Activated CD4-positive, CD25-positive, alpha-beta regulatory T cell treated with anti-CD3 and anti-CD28 coated beads, Interleukin-2, amount 50 U/mL, for 24 hours (primary cell): ENCODE data around the gene PXDN.
"Not testable (repeated sequence)": the region's sequence is repeated elsewhere in the genome, so short reads cannot be mapped to it uniquely, and the experiment has no call there.

Source experiments
- ATAC-seq, 2 donors: fragments of 150-1000 bp; cut with Tn5 transposase; one replicate each; pipeline ENCODE4 v1.10.0; 2021; ENCODE audit warnings: mild to moderate bottlenecking in 1 of 2, moderate library complexity in 1 of 2

PXDN gene

GRCh38 chr2:1701556-1702185 lies 42.6 kb downstream of the PXDN start:
- no peak for ATAC-seq

- ATAC-seq: no peak
These were observed 43.3 kb downstream of the PXDN start for GRCh38 chr2:1701020-1701419.

- not testable (repeated sequence) for ATAC-seq
These were observed 43.9 kb downstream of the PXDN start for GRCh38 chr2:1700427-1700826.

GRCh38 chr2:1698188-1698945 lies 45.9 kb downstream of the PXDN start:
- ATAC-seq: no peak

GRCh38 chr2:1697601-1698000 lies 46.7 kb downstream of the PXDN start:
- ATAC-seq: no peak

GRCh38 chr2:1696472-1696871 lies 47.8 kb downstream of the PXDN start:
- ATAC-seq: no peak

- ATAC-seq: no peak
These were observed 49.7 kb downstream of the PXDN start for GRCh38 chr2:1694371-1695271.

GRCh38 chr2:1693723-1694122 lies 50.6 kb downstream of the PXDN start:
- no peak for ATAC-seq

GRCh38 chr2:1692342-1692741 lies 52.0 kb downstream of the PXDN start:
- ATAC-seq: no peak

- no peak for ATAC-seq
These were observed 52.9 kb downstream of the PXDN start for GRCh38 chr2:1691366-1691765.

GRCh38 chr2:1690056-1690775 lies 54.1 kb downstream of the PXDN start:
- no peak for ATAC-seq

- no peak for ATAC-seq
These were observed 55.5 kb downstream of the PXDN start for GRCh38 chr2:1688859-1689258.

GRCh38 chr2:1688161-1688560 lies 56.2 kb downstream of the PXDN start:
- ATAC-seq: no peak

GRCh38 chr2:1687254-1687653 lies 57.1 kb downstream of the PXDN start:
- no peak for ATAC-seq

GRCh38 chr2:1686784-1687105 lies 57.6 kb downstream of the PXDN start:
- ATAC-seq: no peak

GRCh38 chr2:1685957-1686783 lies 58.1 kb downstream of the PXDN start:
- ATAC-seq: no peak

- no peak for ATAC-seq
These were observed 59.0 kb downstream of the PXDN start for GRCh38 chr2:1685078-1685956.

GRCh38 chr2:1683297-1683696 lies 61.0 kb downstream of the PXDN start:
- no peak for ATAC-seq

GRCh38 chr2:1682181-1682440 lies 62.2 kb downstream of the PXDN start:
- no peak for ATAC-seq

GRCh38 chr2:1681323-1682180 lies 62.8 kb downstream of the PXDN start:
- ATAC-seq: no peak

- ATAC-seq: no peak
These were observed 63.3 kb downstream of the PXDN start for GRCh38 chr2:1681017-1681318.
